ENCODE measurements around the gene NUP153. TPM values are rescaled to one million over a fixed set of nuclear protein-coding genes. Genes with fewer than 3 reads are reported as not detected.
"Not testable (repeated sequence)": the region's sequence is repeated elsewhere in the genome, so short reads cannot be mapped to it uniquely, and the experiment has no call there.

NUP153 gene
- 1 to 10 TPM; 2.0 to 7.0 (median 2.6) TPM for polyA plus RNA-seq

GRCh38 chr6:17706580-17707370, at the start of gene NUP153:
Gene NUP153, minus strand, starts transcription at chr6:17706925. Its CDS starts 538 bp downstream, at chr6:17706387.
- H3K4me3 Mint-ChIP-seq = peak within 1 kb of the TSS; percentile 85 to 96 (median 94)
- H3K36me3 Mint-ChIP-seq = no peaks in the 10 kb centered on the region
- peak within 1 kb of the TSS; percentile 96 to 99 (median 98) for H3K27ac Mint-ChIP-seq
- H3K27me3 Mint-ChIP-seq (ENCODE audit: low read depth in 3 of 3) = peaks cover 8 to 20% (median 19%) of the 10 kb centered on the region in 3 donors
- H3K4me1 Mint-ChIP-seq = peaks cover 50 to 62% of the 10 kb centered on the region in 2 donors
- no peaks in the 10 kb centered on the region for H3K9me3 Mint-ChIP-seq
- peak; percentile 99 for DNase-seq

- Mint-ChIP-seq H3K36me3 (no peaks in the 10 kb centered on the region), H3K27ac (no peak overlapping the region), H3K9me3 (peaks cover 0 to 1% (median 0%) of the 10 kb centered on the region in 6 donors), H3K27me3 (ENCODE audit: low read depth in 3 of 3) (peaks cover 0 to 2% (median 0%) of the 10 kb centered on the region in 3 donors), H3K4me1 (no peaks in the 10 kb centered on the region), H3K4me3 (no peak overlapping the region)
- no peak for DNase-seq
Measured at GRCh38 chr6:17754254-17754653, 47.5 kb upstream of the NUP153 start.

DNA sequence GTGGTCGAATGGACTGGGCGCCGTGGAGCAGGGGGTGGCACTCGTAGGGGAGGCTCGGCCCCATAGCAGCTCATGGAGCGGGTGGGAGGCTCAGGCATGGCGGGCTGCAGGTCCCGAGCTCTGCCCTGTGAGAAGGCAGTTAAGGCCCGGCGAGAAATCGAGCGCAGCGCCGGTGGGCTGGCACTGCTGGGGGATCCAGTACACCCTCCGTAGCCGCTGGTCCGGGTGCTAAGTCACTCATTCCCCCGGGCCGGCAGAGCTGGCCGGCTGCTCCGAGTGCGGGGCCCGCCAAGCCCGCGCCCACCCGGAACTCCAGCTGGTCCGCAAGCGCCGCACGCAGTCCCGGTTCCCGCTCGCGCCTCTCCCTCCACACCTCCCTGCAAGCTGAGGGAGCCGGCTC, 38.6 kb upstream of the NUP153 start:
- not testable (repeated sequence) for H3K9me3 Mint-ChIP-seq, DNase-seq, H3K27ac Mint-ChIP-seq

DNA sequence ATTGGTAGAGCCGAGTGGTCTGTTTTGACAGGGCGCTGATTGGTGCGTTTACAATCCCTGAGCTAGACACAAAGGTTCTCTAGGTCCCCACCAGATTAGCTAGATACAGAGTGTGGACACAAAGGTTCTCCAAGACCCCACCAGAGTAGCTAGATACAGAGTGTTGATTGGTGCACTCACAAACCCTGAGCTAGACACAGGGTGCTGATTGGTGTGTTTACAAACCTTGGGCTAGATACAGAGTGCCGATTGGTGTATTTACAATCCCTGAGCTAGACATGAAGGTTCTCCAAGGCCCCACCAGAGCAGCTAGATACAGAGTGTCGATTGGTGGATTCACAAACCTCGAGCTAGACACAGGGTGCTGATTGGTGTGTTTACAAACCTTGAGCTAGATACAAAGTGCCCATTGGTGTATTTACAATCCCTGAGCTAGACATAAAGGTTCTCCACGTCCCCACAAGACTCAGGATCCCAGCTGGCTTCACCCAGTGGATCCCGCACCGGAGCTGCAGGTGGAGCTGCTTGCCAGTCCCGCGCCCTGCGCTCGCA, 38.1 kb upstream of the NUP153 start:
- H3K9me3 Mint-ChIP-seq, H3K4me1 Mint-ChIP-seq: not testable (repeated sequence)

More for the DNA sequence above, 38.6 kb upstream of the NUP153 start:
- not testable (repeated sequence) for H3K27me3 Mint-ChIP-seq (ENCODE audit: low read depth in 3 of 3); H3K4me1 Mint-ChIP-seq; H3K36me3 Mint-ChIP-seq; H3K4me3 Mint-ChIP-seq

DNA sequence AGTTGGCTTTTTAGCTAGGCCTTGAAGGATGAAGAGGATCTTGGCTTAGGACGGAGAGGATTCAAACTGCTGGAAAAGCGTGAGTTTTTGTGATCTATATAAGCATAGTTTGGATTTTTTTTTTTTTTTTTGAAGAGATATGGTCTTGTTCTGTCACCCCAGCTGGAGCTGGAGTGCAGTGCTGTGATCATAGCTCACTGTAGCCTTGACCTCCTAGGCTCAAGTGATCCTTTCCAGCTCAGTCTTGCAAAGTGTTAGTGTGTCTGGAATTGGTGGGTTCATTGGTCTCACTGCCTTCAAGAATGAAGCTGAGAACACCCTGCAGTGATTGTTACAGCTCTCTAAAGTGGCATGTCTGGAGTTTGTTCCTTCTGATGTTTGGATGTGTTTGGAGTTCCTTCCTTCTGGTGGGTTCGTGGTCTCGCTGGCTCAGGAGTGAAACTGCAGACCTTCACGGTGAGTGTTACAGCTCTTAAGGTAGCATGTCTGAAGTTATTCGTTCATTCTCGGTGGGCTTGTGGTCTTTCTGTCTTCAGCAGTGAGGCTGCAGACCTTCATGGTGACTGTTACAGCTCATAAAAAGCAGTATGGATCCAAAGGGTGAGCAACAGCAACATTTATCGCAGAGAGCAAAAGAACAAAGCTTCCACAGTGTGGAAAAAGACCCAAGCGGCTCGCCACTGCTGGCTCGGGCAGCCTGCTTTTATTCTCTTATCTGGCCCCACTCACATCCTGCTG, 37.5 kb upstream of the NUP153 start:
- no peak overlapping the region for H3K4me3 Mint-ChIP-seq
- peaks cover 0 to 3% (median under 1%) of the 10 kb centered on the region in 6 donors for H3K9me3 Mint-ChIP-seq
- H3K27ac Mint-ChIP-seq = no peak overlapping the region
- no peak for DNase-seq
- H3K27me3 Mint-ChIP-seq (ENCODE audit: low read depth in 3 of 3) = peaks cover 2 to 3% (median 2%) of the 10 kb centered on the region in 3 donors
- H3K36me3 Mint-ChIP-seq = peaks cover 0 to 9% (median 2%) of the 10 kb centered on the region in 3 donors
- H3K4me1 Mint-ChIP-seq = no peaks in the 10 kb centered on the region

More for the DNA sequence above, 38.1 kb upstream of the NUP153 start:
- not testable (repeated sequence) for H3K36me3 Mint-ChIP-seq; H3K27ac Mint-ChIP-seq; DNase-seq; H3K27me3 Mint-ChIP-seq (ENCODE audit: low read depth in 3 of 3); H3K4me3 Mint-ChIP-seq

GRCh38 chr6:17741507-17741906, 34.8 kb upstream of the NUP153 start:
- Mint-ChIP-seq H3K9me3 (peaks cover 13 to 26% (median 17%) of the 10 kb centered on the region in 6 donors), H3K36me3 (peaks cover 11 to 21% (median 15%) of the 10 kb centered on the region in 3 donors), H3K27me3 (ENCODE audit: low read depth in 3 of 3) (peaks cover 2 to 5% (median 2%) of the 10 kb centered on the region in 3 donors), H3K27ac (no peak overlapping the region), H3K4me3 (no peak overlapping the region), H3K4me1 (no peaks in the 10 kb centered on the region)
- DNase-seq = no peak

GRCh38 chr6:17740559-17741220, 34.0 kb upstream of the NUP153 start:
- Mint-ChIP-seq H3K36me3 (peaks cover 11 to 21% (median 15%) of the 10 kb centered on the region in 3 donors), H3K27me3 (ENCODE audit: low read depth in 3 of 3) (peaks cover 2 to 5% (median 2%) of the 10 kb centered on the region in 3 donors), H3K27ac (no peak overlapping the region), H3K4me1 (no peaks in the 10 kb centered on the region), H3K9me3 (peaks cover 13 to 26% (median 17%) of the 10 kb centered on the region in 6 donors), H3K4me3 (no peak overlapping the region)
- DNase-seq = no peak

GRCh38 chr6:17737704-17738252, 31.1 kb upstream of the NUP153 start:
- Mint-ChIP-seq H3K27ac (no peak overlapping the region), H3K27me3 (ENCODE audit: low read depth in 3 of 3) (peaks cover 0 to 5% (median 2%) of the 10 kb centered on the region in 3 donors), H3K4me1 (no peaks in the 10 kb centered on the region), H3K4me3 (no peak overlapping the region), H3K36me3 (peaks cover 11 to 21% (median 15%) of the 10 kb centered on the region in 3 donors), H3K9me3 (peaks cover 13 to 26% (median 17%) of the 10 kb centered on the region in 6 donors)
- DNase-seq = no peak

DNA sequence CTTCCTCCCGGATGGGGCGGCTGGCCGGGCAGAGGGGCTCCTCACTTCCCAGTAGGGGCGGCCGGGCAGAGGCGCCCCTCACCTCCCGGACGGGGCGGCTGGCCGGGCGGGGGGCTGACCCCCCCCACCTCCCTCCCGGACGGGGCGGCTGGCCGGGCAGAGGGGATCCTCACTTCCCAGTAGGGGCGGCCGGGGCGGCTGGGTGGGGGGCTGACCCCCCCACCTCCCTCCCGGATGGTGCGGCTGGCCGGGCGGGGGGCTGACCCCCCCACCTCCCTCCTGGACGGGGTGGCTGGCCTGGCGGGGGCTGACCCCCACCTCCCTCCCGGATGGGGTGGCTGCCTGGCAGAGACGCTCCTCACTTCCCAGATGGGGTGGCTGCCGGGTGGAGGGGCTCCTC, 28.6 kb upstream of the NUP153 start:
- peaks cover 13 to 26% (median 17%) of the 10 kb centered on the region in 6 donors for H3K9me3 Mint-ChIP-seq
- H3K27ac Mint-ChIP-seq; H3K4me1 Mint-ChIP-seq; DNase-seq; H3K4me3 Mint-ChIP-seq; H3K27me3 Mint-ChIP-seq (ENCODE audit: low read depth in 3 of 3): not testable (repeated sequence)
- peaks cover 11 to 19% (median 15%) of the 10 kb centered on the region in 3 donors for H3K36me3 Mint-ChIP-seq

- Mint-ChIP-seq H3K27me3 (ENCODE audit: low read depth in 3 of 3) (peaks cover 0 to 2% (median 0%) of the 10 kb centered on the region in 3 donors), H3K4me1 (no peaks in the 10 kb centered on the region)
Measured at GRCh38 chr6:17730078-17730704, 23.5 kb upstream of the NUP153 start.

GRCh38 chr6:17729223-17730077, 22.7 kb upstream of the NUP153 start:
- H3K27me3 Mint-ChIP-seq (ENCODE audit: low read depth in 3 of 3) = peaks cover 0 to 2% (median 0%) of the 10 kb centered on the region in 3 donors
- H3K4me1 Mint-ChIP-seq = no peaks in the 10 kb centered on the region
- no peaks in the 10 kb centered on the region for H3K9me3 Mint-ChIP-seq
- DNase-seq = no peak
- no peaks in the 10 kb centered on the region for H3K36me3 Mint-ChIP-seq
- H3K4me3 Mint-ChIP-seq = no peak overlapping the region
- no peak overlapping the region for H3K27ac Mint-ChIP-seq

More at GRCh38 chr6:17730078-17730704, 23.5 kb upstream of the NUP153 start:
- no peak overlapping the region for H3K27ac Mint-ChIP-seq
- no peak overlapping the region for H3K4me3 Mint-ChIP-seq
- no peaks in the 10 kb centered on the region for H3K36me3 Mint-ChIP-seq
- no peaks in the 10 kb centered on the region for H3K9me3 Mint-ChIP-seq
- DNase-seq = no peak

DNA sequence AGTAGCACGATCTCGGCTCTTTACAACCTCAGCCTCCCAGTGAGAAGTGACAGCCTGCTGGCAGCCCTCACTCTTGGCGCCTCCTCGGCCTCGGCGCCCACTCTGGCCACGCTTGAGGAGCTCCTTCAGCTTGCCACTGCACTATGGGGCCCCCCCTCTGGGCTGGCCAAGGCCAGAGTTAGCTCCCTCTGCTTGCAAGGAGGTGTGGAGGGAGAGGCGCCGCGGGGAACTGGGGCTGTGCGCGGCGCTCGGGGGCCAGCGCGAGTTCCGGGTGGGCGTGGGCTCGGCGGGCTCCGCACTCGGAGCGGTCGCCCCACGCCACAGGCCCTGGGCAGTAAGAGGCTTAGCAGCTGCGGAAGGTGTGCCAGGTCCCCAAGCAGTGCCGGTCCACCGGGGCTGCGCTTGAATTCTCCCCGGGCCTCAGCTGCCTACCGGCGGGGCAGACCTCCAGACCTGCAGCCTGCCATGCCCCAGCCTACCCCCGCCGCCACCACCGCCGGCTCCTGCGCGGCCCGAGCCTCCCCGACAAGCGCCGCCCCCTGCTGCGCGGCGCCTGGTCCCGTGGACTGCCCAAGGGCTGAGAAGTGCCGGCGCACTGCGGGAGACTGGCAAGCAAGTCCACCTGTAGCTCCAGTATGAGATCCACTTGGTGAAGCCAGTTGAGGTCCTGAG, 22.0 kb upstream of the NUP153 start:
- H3K9me3 Mint-ChIP-seq = no peaks in the 10 kb centered on the region
- DNase-seq = no peak
- H3K27ac Mint-ChIP-seq = no peak overlapping the region
- no peak overlapping the region for H3K4me3 Mint-ChIP-seq
- no peaks in the 10 kb centered on the region for H3K36me3 Mint-ChIP-seq
- H3K4me1 Mint-ChIP-seq = no peaks in the 10 kb centered on the region
- peaks cover 0 to 2% (median 0%) of the 10 kb centered on the region in 3 donors for H3K27me3 Mint-ChIP-seq (ENCODE audit: low read depth in 3 of 3)

All from immature natural killer cell (primary cell).